A673 (cell line): ENCODE measurements around the gene C10orf53. TPM values are rescaled to one million over a fixed set of nuclear protein-coding genes. Genes with fewer than 3 reads are reported as not detected.

Experiments used
- BruUV-seq: library from RNA; stranded (reverse); fragments of 400-500 nt; replicated peaks from 2 replicates; lab custom pipeline; 2021; lab: Mats Ljungman, UMichigan
- CTCF ChIA-PET: fragments of 300-600 bp; sonication (Branson Sonifier 250); formaldehyde crosslinking; loops from one replicate; lab custom pipeline; 2022; ENCODE audit warnings: antibody characterized with exemption; lab: Charles Lee
- POLR2A ChIA-PET: fragments of 300-600 bp; sonication (Branson Sonifier 250); formaldehyde crosslinking; loops from one replicate; lab custom pipeline; 2022; ENCODE audit warnings: antibody characterized with exemption; ENCODE audit not compliant: low non-redundant PET; lab: Charles Lee
- DNase-seq: peaks from one replicate; pipeline ENCODE4 v3.0.0-alpha.2; 2015; ENCODE audit warnings: low spot score
- H3K27ac ChIP-seq: fragments of 200-600 bp; sonication (generic); 2 replicates; pipeline ENCODE4 v1.5.1; 2016; ENCODE audit warnings: mixed run types, low read depth, mild to moderate bottlenecking, mixed read lengths, antibody characterized with exemption, low read length; ENCODE audit not compliant: poor library complexity, severe bottlenecking
- H3K27me3 ChIP-seq: fragments of 200-600 bp; sonication (generic); replicated peaks from 2 replicates; pipeline ENCODE4 v1.6.1; 2017; ENCODE audit warnings: mixed run types, low read depth, mild to moderate bottlenecking, mixed read lengths, antibody characterized with exemption, low read length; ENCODE audit not compliant: insufficient read depth, poor library complexity
- H3K36me3 ChIP-seq: fragments of 200-600 bp; sonication (generic); 2 replicates; pipeline ENCODE4 v1.6.1; 2016; ENCODE audit warnings: mixed run types, mild to moderate bottlenecking, mixed read lengths, antibody characterized with exemption, low read length; ENCODE audit not compliant: insufficient read depth, poor library complexity, severe bottlenecking
- H3K4me1 ChIP-seq: fragments of 200-600 bp; sonication (generic); 2 replicates; pipeline ENCODE4 v1.6.1; 2017; ENCODE audit warnings: mixed run types, mild to moderate bottlenecking, mixed read lengths, antibody characterized with exemption, low read length; ENCODE audit not compliant: insufficient read depth, poor library complexity, severe bottlenecking
- H3K4me3 ChIP-seq: fragments of 200-600 bp; sonication (generic); 2 replicates; pipeline ENCODE4 v1.5.1; 2016; ENCODE audit warnings: low read depth, mixed run types, mild to moderate bottlenecking, mixed read lengths, low read length; ENCODE audit not compliant: poor library complexity, severe bottlenecking
- H3K9me3 ChIP-seq: fragments of 200-600 bp; sonication (generic); 2 replicates; pipeline ENCODE4 v1.6.1; 2016; ENCODE audit warnings: mixed run types, low read depth, mild to moderate bottlenecking, mixed read lengths, antibody characterized with exemption, low read length; ENCODE audit not compliant: poor library complexity, severe bottlenecking
- CTCF ChIP-seq: fragments of 300-800, 200-600 bp; sonication (generic); conservative IDR thresholded peaks from 2 replicates; pipeline ENCODE4 v1.5.1; 2017; ENCODE audit warnings: low read depth, mild to moderate bottlenecking, antibody characterized with exemption, low read length, moderate library complexity, mixed read lengths
- EZH2 ChIP-seq: fragments of 200-600 bp; sonication (generic); IDR thresholded peaks from 2 replicates; pipeline ENCODE4 v1.6.1; 2017; ENCODE audit warnings: borderline replicate concordance, low read depth, mild to moderate bottlenecking, mixed read lengths, antibody characterized with exemption, low read length; ENCODE audit not compliant: poor library complexity, severe bottlenecking
- intact Hi-C: fragments of 100-400 bp; cut with micrococcal nuclease; formaldehyde crosslinking; loops from one replicate; pipeline ENCODE4 v1.10.0; 2022; ENCODE audit not compliant: unreplicated experiment
- total RNA-seq: library from RNA; stranded (reverse); gene quantifications from 2 replicates; pipeline ENCODE4 v1.2.3, GENCODE V29; 2021

Gene C10orf53
- total RNA-seq, 1 experiment from 2014 or later = not detected

- Histone ChIP-seq H3K9me3 (no peaks in the 10 kb centered on the region), H3K27me3 (peaks cover 13% of the 10 kb centered on the region), H3K27ac (no peak overlapping the region), H3K4me1 (peaks cover 20% of the 10 kb centered on the region), H3K36me3 (no peaks in the 10 kb centered on the region), H3K4me3 (no peak overlapping the region)
- intact Hi-C loops = no loop called here
- ChIA-PET POLR2A (no interaction called here), CTCF (no interaction called here)
- no TSS peak for BruUV-seq
- no peak for DNase-seq
- TF ChIP-seq CTCF (no peak), EZH2 (no peak)
Observed at GRCh38 chr10:49633327-49634068, 46.0 kb upstream of the C10orf53 start.

- ChIA-PET POLR2A (no interaction called here), CTCF (no interaction called here)
- no TSS peak for BruUV-seq
- intact Hi-C loops = no loop called here
- no peak overlapping the region for H3K4me3 ChIP-seq
- DNase-seq = no peak
- H3K9me3 ChIP-seq = no peaks in the 10 kb centered on the region
- TF ChIP-seq CTCF (no peak), EZH2 (no peak)
- no peak overlapping the region for H3K27ac ChIP-seq
- peaks cover 17% of the 10 kb centered on the region for H3K27me3 ChIP-seq
- no peaks in the 10 kb centered on the region for H3K36me3 ChIP-seq
- H3K4me1 ChIP-seq = peaks cover 14% of the 10 kb centered on the region
Observed at GRCh38 chr10:49634069-49634660, 45.3 kb upstream of the C10orf53 start.

- BruUV-seq = no TSS peak
- no peaks in the 10 kb centered on the region for H3K36me3 ChIP-seq
- H3K27me3 ChIP-seq = peaks cover 15% of the 10 kb centered on the region
- peaks cover 7% of the 10 kb centered on the region for H3K4me1 ChIP-seq
- ChIA-PET CTCF (no interaction called here), POLR2A (no interaction called here)
- DNase-seq = no peak
- intact Hi-C loops = no loop called here
- TF ChIP-seq EZH2 = no peak
- no peak for TF ChIP-seq CTCF
- H3K9me3 ChIP-seq = no peaks in the 10 kb centered on the region
- no peak overlapping the region for H3K27ac ChIP-seq
- H3K4me3 ChIP-seq = no peak overlapping the region
Observed at GRCh38 chr10:49642311-49642710, 37.1 kb upstream of the C10orf53 start.
